GM12874 (cell line): ENCODE measurements around the gene AGBL4.

Experiments used
- CTCF ChIP-seq: IDR thresholded peaks from 2 replicates; pipeline ENCODE4 v1.5.1; 2011; ENCODE audit warnings: low read depth, mild to moderate bottlenecking, control low read depth, low read length, moderate library complexity; ENCODE audit not compliant: insufficient read depth

Gene AGBL4

GRCh38 chr1:48718705-48719104 lies 1305.0 kb downstream of the AGBL4 start:
- TF ChIP-seq CTCF = no peak

GRCh38 chr1:48718116-48718630 lies 1305.6 kb downstream of the AGBL4 start:
- no peak for TF ChIP-seq CTCF

- TF ChIP-seq CTCF = no peak
These were observed 1306.7 kb downstream of the AGBL4 start for GRCh38 chr1:48717082-48717481.

- no peak for TF ChIP-seq CTCF
These were observed 1307.8 kb downstream of the AGBL4 start for GRCh38 chr1:48715921-48716320.

GRCh38 chr1:48710915-48711314 lies 1312.8 kb downstream of the AGBL4 start:
- no peak for TF ChIP-seq CTCF

GRCh38 chr1:48710318-48710717 lies 1313.4 kb downstream of the AGBL4 start:
- no peak for TF ChIP-seq CTCF

- no peak for TF ChIP-seq CTCF
These were observed 1319.0 kb downstream of the AGBL4 start for GRCh38 chr1:48704736-48705135.

GRCh38 chr1:48701445-48701844 lies 1322.3 kb downstream of the AGBL4 start:
- TF ChIP-seq CTCF = no peak
